Measurements from ENCODE around the gene RAD21L1.
A peak's percentile ranks its signal among the peaks of the same experiment; 100 is the strongest.

RAD21L1 gene

GRCh38 chr20:1265226-1265915 is 39.5 kb downstream of the RAD21L1 start:
- DNase-seq (ENCODE audit: low spot score) = no peak
- POLR2A ChIA-PET (ENCODE audit: low non-redundant PET) = no interaction called here
- CTCF ChIA-PET = interaction anchor here (0.6 kb wide), 1 partner anchor 1449 kb away, joined by 3 read pairs; no protein-coding TSS in a partner anchor
- H3K27ac ChIP-seq = peak overlapping the region; percentile 42
- TF ChIP-seq CTCF (conservative IDR thresholded peaks at IDR 0.05; ENCODE audit: low read depth) = no peak

- TF ChIP-seq CTCF (conservative IDR thresholded peaks at IDR 0.05; ENCODE audit: low read depth) = no peak
- CTCF ChIA-PET = interaction anchor here (0.6 kb wide), 1 partner anchor 1449 kb away, joined by 3 read pairs; no protein-coding TSS in a partner anchor
- POLR2A ChIA-PET (ENCODE audit: low non-redundant PET) = no interaction called here
- H3K27ac ChIP-seq = peak overlapping the region; percentile 42
- DNase-seq (ENCODE audit: low spot score) = no peak
Measured at GRCh38 chr20:1265916-1266166, 40.0 kb downstream of the RAD21L1 start.

GRCh38 chr20:1266167-1266973 is 40.5 kb downstream of the RAD21L1 start, which contains the start of gene SNPH:
SNPH (plus strand) TSS chr20:1266294; CDS start chr20:1296240, 29,946 bp downstream.
- peak within 1 kb of the TSS; percentile 42 for H3K27ac ChIP-seq
- ChIA-PET CTCF (interaction anchor here (0.6 kb wide), 2 partner anchors 201 to 1448 kb away, joined by 3 to 4 read pairs; partner anchors contain the start of gene NSFL1C), POLR2A (ENCODE audit: low non-redundant PET) (no interaction called here)
- no peak for TF ChIP-seq CTCF (conservative IDR thresholded peaks at IDR 0.05; ENCODE audit: low read depth)
- DNase-seq (ENCODE audit: low spot score) = peak; percentile 75

- DNase-seq (ENCODE audit: low spot score) = no peak
- CTCF ChIA-PET = interaction anchor here (0.6 kb wide), 2 partner anchors 194 to 200 kb away, joined by 4 to 6 read pairs; partner anchors contain the start of gene NSFL1C
- H3K27ac ChIP-seq = no peak overlapping the region
- POLR2A ChIA-PET (ENCODE audit: low non-redundant PET) = no interaction called here
- no peak for TF ChIP-seq CTCF (conservative IDR thresholded peaks at IDR 0.05; ENCODE audit: low read depth)
Measured at GRCh38 chr20:1267161-1267560, 41.3 kb downstream of the RAD21L1 start.

GRCh38 chr20:1267809-1268374 is 42.0 kb downstream of the RAD21L1 start:
- ChIA-PET POLR2A (ENCODE audit: low non-redundant PET) (no interaction called here), CTCF (no interaction called here)
- TF ChIP-seq CTCF (conservative IDR thresholded peaks at IDR 0.05; ENCODE audit: low read depth) = no peak
- no peak for DNase-seq (ENCODE audit: low spot score)
- H3K27ac ChIP-seq = no peak overlapping the region

- CTCF ChIA-PET = no interaction called here
- no peak for DNase-seq (ENCODE audit: low spot score)
- H3K27ac ChIP-seq = no peak overlapping the region
- no peak for TF ChIP-seq CTCF (conservative IDR thresholded peaks at IDR 0.05; ENCODE audit: low read depth)
- POLR2A ChIA-PET (ENCODE audit: low non-redundant PET) = no interaction called here
Measured at GRCh38 chr20:1269235-1269634, 43.4 kb downstream of the RAD21L1 start.

Data from RWPE1 (cell line).